SU-DHL-6 (cell line): ENCODE results near the gene FAM184B.

Experiments used
- EZH2phosphoT487 ChIP-seq: fragments of 200-600 bp; sonication (generic), shearing (Covaris generic); conservative IDR thresholded peaks from 2 replicates; pipeline ENCODE4 v1.6.1; 2018; ENCODE audit warnings: mild to moderate bottlenecking, antibody characterized with exemption, low read length, moderate library complexity, mixed read lengths
- TF ChIP-seq, protein P1 (sequence below): fragments of 200-600 bp; sonication (generic); IDR thresholded peaks from one replicate; pipeline ENCODE4 v1.5.1; 2017; ENCODE audit warnings: antibody characterized with exemption, mild to moderate bottlenecking, low read length, moderate library complexity; ENCODE audit not compliant: insufficient read depth, poor library complexity, severe bottlenecking

- TF ChIP-seq, protein P1, sequence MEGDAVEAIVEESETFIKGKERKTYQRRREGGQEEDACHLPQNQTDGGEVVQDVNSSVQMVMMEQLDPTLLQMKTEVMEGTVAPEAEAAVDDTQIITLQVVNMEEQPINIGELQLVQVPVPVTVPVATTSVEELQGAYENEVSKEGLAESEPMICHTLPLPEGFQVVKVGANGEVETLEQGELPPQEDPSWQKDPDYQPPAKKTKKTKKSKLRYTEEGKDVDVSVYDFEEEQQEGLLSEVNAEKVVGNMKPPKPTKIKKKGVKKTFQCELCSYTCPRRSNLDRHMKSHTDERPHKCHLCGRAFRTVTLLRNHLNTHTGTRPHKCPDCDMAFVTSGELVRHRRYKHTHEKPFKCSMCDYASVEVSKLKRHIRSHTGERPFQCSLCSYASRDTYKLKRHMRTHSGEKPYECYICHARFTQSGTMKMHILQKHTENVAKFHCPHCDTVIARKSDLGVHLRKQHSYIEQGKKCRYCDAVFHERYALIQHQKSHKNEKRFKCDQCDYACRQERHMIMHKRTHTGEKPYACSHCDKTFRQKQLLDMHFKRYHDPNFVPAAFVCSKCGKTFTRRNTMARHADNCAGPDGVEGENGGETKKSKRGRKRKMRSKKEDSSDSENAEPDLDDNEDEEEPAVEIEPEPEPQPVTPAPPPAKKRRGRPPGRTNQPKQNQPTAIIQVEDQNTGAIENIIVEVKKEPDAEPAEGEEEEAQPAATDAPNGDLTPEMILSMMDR, result no peak
- TF ChIP-seq EZH2phosphoT487, result no peak
These were observed 23.8 kb downstream of the FAM184B start for GRCh38 chr4:17757621-17758020.
